HCT116 (cell line): ENCODE results near the gene KRTAP9-7. TPM values are rescaled to one million over a fixed set of nuclear protein-coding genes. Genes with fewer than 3 reads are reported as not detected.
"Not testable (repeated sequence)": the region's sequence is repeated elsewhere in the genome, so short reads cannot be mapped to it uniquely, and the experiment has no call there.

Experiments
- ATAC-seq: fragments of 200-7000 bp; cut with Tn5 transposase; 2 replicates; pipeline ENCODE4 v1.9.1; 2020; ENCODE audit warnings: mild to moderate bottlenecking, moderate library complexity
- Bru-seq: library from RNA; stranded (reverse); fragments of 400-500 nt; gene quantifications from one replicate; lab custom pipeline; 2021; lab: Mats Ljungman, UMichigan
- BruChase-seq, 2 experiments: library from RNA; stranded (reverse); fragments of 400-500 nt; gene quantifications; one replicate each; lab custom pipeline; 2021; lab: Mats Ljungman, UMichigan
- BruUV-seq: library from RNA; stranded (reverse); fragments of 400-500 nt; replicated peaks from 2 replicates; lab custom pipeline; 2021; lab: Mats Ljungman, UMichigan
- CTCF ChIA-PET: fragments of 300-600 bp; sonication (Branson Sonifier 250); formaldehyde crosslinking; loops from one replicate; lab custom pipeline; 2021; ENCODE audit warnings: antibody characterized with exemption; lab: Charles Lee
- POLR2A ChIA-PET: fragments of 300-600, 350-600 bp; sonication (Branson Sonifier 250); formaldehyde crosslinking; loops from one replicate; lab custom pipeline; 2021; ENCODE audit warnings: antibody characterized with exemption; lab: Charles Lee
- RAD21 ChIA-PET, 2 experiments: fragments of 300-600 bp; sonication (Branson Sonifier 250); formaldehyde crosslinking; loops; one replicate each; lab custom pipeline; 2023; ENCODE audit warnings: low total read pairs in 2 of 2; ENCODE audit not compliant: uncharacterized antibody in 2 of 2, unreplicated experiment in 2 of 2, low non-redundant PET in 1 of 2; lab: Charles Lee
- DNase-seq: peaks from one replicate; pipeline ENCODE4 v3.0.0-alpha.2; 2010; ENCODE audit warnings: low read depth, low spot score
- H2AFZ ChIP-seq: fragments of 200-600 bp; shearing (Covaris generic), sonication (generic); 2 replicates; pipeline ENCODE4 v1.6.1; 2017; ENCODE audit warnings: low read depth, mixed run types, mixed read lengths, antibody characterized with exemption, low read length; ENCODE audit not compliant: poor library complexity, severe bottlenecking
- H3K27ac ChIP-seq: 2 replicates; pipeline ENCODE4 v1.5.1; 2012; ENCODE audit warnings: low read depth, low read length
- H3K27me3 ChIP-seq: fragments of 200-600 bp; sonication (generic); 2 replicates; pipeline ENCODE4 v1.6.1; 2016; ENCODE audit warnings: mixed run types, low read length, mixed read lengths; ENCODE audit not compliant: insufficient read depth
- H3K36me3 ChIP-seq, 2 experiments: fragments of 200-500 bp in 1 of 2; fragments of 200-600 bp in 1 of 2; sonication (Bioruptor generic) in 1 of 2; sonication (generic) in 1 of 2; 2 replicates each; pipeline versions ENCODE4 v1.5.1 to v1.6.1; 2014 to 2016; ENCODE audit warnings: low read length in 2 of 2, inconsistent platforms in 1 of 2, mixed read lengths in 1 of 2, mixed run types in 1 of 2; ENCODE audit not compliant: insufficient read depth in 2 of 2, control insufficient read depth in 1 of 2
- H3K4me1 ChIP-seq, 2 experiments: fragments of 200-600 bp in 1 of 2; sonication (generic) in 1 of 2; 2 replicates each; pipeline versions ENCODE4 v1.5.1 to v1.6.1; 2012 to 2017; ENCODE audit warnings: low read length in 2 of 2, inconsistent platforms in 1 of 2, mild to moderate bottlenecking in 1 of 2, mixed read lengths in 1 of 2, mixed run types in 1 of 2, moderate library complexity in 1 of 2; ENCODE audit not compliant: insufficient read depth in 2 of 2, control insufficient read depth in 1 of 2
- H3K4me2 ChIP-seq: fragments of 200-600 bp; sonication (generic); 2 replicates; pipeline ENCODE4 v1.6.1; 2017; ENCODE audit warnings: mixed run types, low read length, mixed read lengths
- H3K4me3 ChIP-seq, 2 experiments: fragments of 200-600 bp in 1 of 2; sonication (generic) in 1 of 2; replicated peaks in 1 of 2; 2 replicates each; pipeline ENCODE4 v1.5.1; 2011 to 2016; ENCODE audit warnings: low read length in 2 of 2, control low read depth in 1 of 2, low read depth in 1 of 2, mild to moderate bottlenecking in 1 of 2, mixed read lengths in 1 of 2, mixed run types in 1 of 2
- H3K79me2 ChIP-seq: fragments of 200-600 bp; sonication (generic); 2 replicates; pipeline ENCODE4 v1.6.1; 2017; ENCODE audit warnings: mild to moderate bottlenecking, mixed run types, low read length, moderate library complexity, mixed read lengths; ENCODE audit not compliant: insufficient read depth
- H3K9ac ChIP-seq: fragments of 200-600 bp; sonication (generic); 2 replicates; pipeline ENCODE4 v1.6.1; 2016; ENCODE audit warnings: low read length, mixed read lengths
- H3K9me2 ChIP-seq: fragments of 200-600 bp; sonication (generic), shearing (Covaris generic); 2 replicates; pipeline ENCODE4 v1.6.1; 2017; ENCODE audit warnings: mixed run types, mild to moderate bottlenecking, moderate library complexity; ENCODE audit not compliant: insufficient read depth
- H3K9me3 ChIP-seq, 2 experiments: fragments of 200-500 bp in 1 of 2; fragments of 200-600 bp in 1 of 2; sonication (Bioruptor generic) in 1 of 2; sonication (generic) in 1 of 2; 2 replicates each; pipeline ENCODE4 v1.6.1; 2014 to 2017; ENCODE audit warnings: low read length in 2 of 2, mixed read lengths in 2 of 2, inconsistent platforms in 1 of 2, low read depth in 1 of 2, mild to moderate bottlenecking in 1 of 2, mixed run types in 1 of 2, moderate library complexity in 1 of 2; ENCODE audit not compliant: control insufficient read depth in 1 of 2, insufficient read depth in 1 of 2
- H4K20me1 ChIP-seq: fragments of 200-600 bp; sonication (generic), shearing (Covaris generic); 2 replicates; pipeline ENCODE4 v1.6.1; 2017; ENCODE audit warnings: mixed run types, mild to moderate bottlenecking, moderate library complexity; ENCODE audit not compliant: insufficient read depth
- intact Hi-C: fragments of 100-400 bp; cut with micrococcal nuclease; formaldehyde crosslinking; loops from 2 replicates; pipeline ENCODE4 v1.10.0; 2022
- long read RNA-seq: library from polyadenylated mRNA; unstranded; transcript quantifications from one replicate; pipeline ENCODE4 v2.0.0, GENCODE V29; 2021; ENCODE audit not compliant: unreplicated experiment
- polyA plus RNA-seq: library from polyadenylated mRNA; unstranded; fragments of >200 nt; gene quantifications from 2 replicates; pipeline ENCODE4 v1.2.1, GENCODE V29; 2012; ENCODE audit warnings: missing spikeins
- total RNA-seq: library from RNA; stranded (reverse); gene quantifications from one replicate; pipeline ENCODE4 v1.2.1, GENCODE V29; 2021; ENCODE audit not compliant: unreplicated experiment
- TF ChIP-seq, protein P1 (sequence below): IDR thresholded peaks from 2 replicates; pipeline ENCODE4 v1.6.1; 2012; ENCODE audit warnings: low read depth

Gene KRTAP9-7, protein sequence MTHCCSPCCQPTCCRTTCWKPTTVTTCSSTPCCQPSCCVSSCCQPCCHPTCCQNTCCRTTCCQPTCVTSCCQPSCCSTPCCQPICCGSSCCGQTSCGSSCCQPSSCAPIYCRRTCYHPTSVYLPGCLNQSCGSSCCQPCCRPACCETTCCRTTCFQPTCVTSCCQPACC
- total RNA-seq (not detected), Bru-seq, nascent RNA (not detected), BruChase-seq, experiment 1, labeled RNA remaining after a 6-hour chase (not detected), BruChase-seq, experiment 2, labeled RNA remaining after a 2-hour chase (not detected)
- not detected in 2 replicates for polyA plus RNA-seq
- long read RNA-seq = 0 reads

DNA sequence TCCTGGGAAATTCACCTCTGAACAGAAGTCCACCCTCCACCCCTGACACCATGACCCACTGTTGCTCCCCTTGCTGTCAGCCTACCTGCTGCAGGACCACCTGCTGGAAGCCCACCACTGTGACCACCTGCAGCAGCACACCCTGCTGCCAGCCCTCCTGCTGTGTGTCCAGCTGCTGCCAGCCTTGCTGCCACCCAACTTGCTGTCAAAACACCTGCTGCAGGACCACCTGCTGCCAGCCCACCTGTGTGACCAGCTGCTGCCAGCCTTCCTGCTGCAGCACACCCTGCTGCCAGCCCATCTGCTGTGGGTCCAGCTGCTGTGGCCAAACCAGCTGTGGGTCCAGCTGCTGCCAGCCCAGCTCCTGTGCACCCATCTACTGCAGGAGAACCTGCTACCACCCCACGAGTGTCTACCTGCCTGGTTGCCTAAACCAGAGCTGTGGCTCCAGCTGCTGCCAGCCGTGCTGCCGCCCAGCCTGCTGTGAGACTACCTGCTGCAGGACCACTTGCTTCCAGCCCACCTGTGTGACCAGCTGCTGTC lies at the start of gene KRTAP9-7:
KRTAP9-7 (plus strand) TSS at position 51 of the 543 bp plus-strand sequence; CDS start at position 51, 0 bp downstream.
- H3K4me2 ChIP-seq, RAD21 ChIA-PET, CTCF ChIA-PET, H3K27me3 ChIP-seq, H3K4me1 ChIP-seq, H3K9me2 ChIP-seq, H3K9me3 ChIP-seq, H3K79me2 ChIP-seq, H3K9ac ChIP-seq, H4K20me1 ChIP-seq, H2AFZ ChIP-seq, H3K36me3 ChIP-seq, ATAC-seq, BruUV-seq, POLR2A ChIA-PET, DNase-seq, H3K27ac ChIP-seq, H3K4me3 ChIP-seq: not testable (repeated sequence)
- intact Hi-C loops = loop anchor here (1.0 kb wide), 1 partner anchor 11 kb away; no protein-coding TSS in a partner anchor

DNA sequence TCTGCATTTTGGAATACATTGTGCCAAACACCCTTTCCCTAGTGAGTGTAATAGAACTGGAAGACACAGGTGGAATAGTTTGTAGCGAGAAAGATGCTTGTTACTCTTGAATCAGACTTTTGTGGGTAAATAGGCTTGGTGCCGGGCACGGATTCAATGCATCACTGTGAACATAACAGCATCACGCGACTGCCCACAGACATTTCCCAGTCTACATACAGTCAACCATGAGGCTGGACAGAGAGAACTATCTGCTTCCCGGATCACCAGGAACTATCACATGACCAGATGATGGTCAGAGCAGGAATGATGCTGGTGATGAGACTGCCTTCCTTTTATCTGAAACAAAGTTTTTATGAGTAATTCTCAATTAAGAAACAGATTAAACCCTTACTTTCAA lies 49.4 kb upstream of the KRTAP9-7 start:
- Histone ChIP-seq H4K20me1 (no peaks in the 10 kb centered on the region), H3K27me3 (no peaks in the 10 kb centered on the region), H3K9ac (no peak overlapping the region), H3K9me3 (no peaks in the 10 kb centered on the region), H3K36me3 (no peaks in the 10 kb centered on the region), H3K4me3 (no peak overlapping the region), H3K9me2 (no peaks in the 10 kb centered on the region), H3K4me1 (no peaks in the 10 kb centered on the region), H2AFZ (no peak overlapping the region), H3K4me2 (no peak overlapping the region), H3K79me2 (no peaks in the 10 kb centered on the region), H3K27ac (no peak overlapping the region)
- ATAC-seq = no peak
- no peak for DNase-seq
- POLR2A ChIA-PET = no interaction called here
- CTCF ChIA-PET = no interaction called here
- RAD21 ChIA-PET = no interaction called here
- no TSS peak for BruUV-seq
- TF ChIP-seq, protein P1, sequence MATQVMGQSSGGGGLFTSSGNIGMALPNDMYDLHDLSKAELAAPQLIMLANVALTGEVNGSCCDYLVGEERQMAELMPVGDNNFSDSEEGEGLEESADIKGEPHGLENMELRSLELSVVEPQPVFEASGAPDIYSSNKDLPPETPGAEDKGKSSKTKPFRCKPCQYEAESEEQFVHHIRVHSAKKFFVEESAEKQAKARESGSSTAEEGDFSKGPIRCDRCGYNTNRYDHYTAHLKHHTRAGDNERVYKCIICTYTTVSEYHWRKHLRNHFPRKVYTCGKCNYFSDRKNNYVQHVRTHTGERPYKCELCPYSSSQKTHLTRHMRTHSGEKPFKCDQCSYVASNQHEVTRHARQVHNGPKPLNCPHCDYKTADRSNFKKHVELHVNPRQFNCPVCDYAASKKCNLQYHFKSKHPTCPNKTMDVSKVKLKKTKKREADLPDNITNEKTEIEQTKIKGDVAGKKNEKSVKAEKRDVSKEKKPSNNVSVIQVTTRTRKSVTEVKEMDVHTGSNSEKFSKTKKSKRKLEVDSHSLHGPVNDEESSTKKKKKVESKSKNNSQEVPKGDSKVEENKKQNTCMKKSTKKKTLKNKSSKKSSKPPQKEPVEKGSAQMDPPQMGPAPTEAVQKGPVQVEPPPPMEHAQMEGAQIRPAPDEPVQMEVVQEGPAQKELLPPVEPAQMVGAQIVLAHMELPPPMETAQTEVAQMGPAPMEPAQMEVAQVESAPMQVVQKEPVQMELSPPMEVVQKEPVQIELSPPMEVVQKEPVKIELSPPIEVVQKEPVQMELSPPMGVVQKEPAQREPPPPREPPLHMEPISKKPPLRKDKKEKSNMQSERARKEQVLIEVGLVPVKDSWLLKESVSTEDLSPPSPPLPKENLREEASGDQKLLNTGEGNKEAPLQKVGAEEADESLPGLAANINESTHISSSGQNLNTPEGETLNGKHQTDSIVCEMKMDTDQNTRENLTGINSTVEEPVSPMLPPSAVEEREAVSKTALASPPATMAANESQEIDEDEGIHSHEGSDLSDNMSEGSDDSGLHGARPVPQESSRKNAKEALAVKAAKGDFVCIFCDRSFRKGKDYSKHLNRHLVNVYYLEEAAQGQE = no peak
- intact Hi-C loops = no loop called here

DNA sequence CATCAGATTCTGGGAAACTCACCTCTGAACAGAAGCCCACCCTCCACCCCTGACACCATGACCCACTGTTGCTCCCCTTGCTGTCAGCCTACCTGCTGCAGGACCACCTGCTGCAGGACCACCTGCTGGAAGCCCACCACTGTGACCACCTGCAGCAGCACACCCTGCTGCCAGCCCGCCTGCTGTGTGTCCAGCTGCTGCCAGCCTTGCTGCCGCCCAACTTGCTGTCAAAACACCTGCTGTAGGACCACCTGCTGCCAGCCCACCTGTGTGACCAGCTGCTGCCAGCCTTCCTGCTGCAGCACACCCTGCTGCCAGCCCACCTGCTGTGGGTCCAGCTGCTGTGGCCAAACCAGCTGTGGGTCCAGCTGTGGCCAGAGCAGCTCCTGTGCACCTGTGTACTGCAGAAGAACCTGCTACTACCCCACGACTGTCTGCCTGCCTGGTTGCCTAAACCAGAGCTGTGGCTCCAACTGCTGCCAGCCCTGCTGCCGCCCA lies 48.9 kb upstream of the KRTAP9-7 start, which contains the start of gene KRTAP9-2:
KRTAP9-2 (plus strand) TSS at position 51 of the 498 bp plus-strand sequence; CDS start at position 58, 7 bp downstream.
- DNase-seq, POLR2A ChIA-PET, H3K27ac ChIP-seq, H3K4me3 ChIP-seq, intact Hi-C loops, H3K9ac ChIP-seq, ATAC-seq, BruUV-seq, H3K4me2 ChIP-seq, H3K79me2 ChIP-seq, H2AFZ ChIP-seq, RAD21 ChIA-PET, H3K36me3 ChIP-seq, H4K20me1 ChIP-seq, H3K27me3 ChIP-seq, CTCF ChIA-PET, H3K4me1 ChIP-seq, H3K9me2 ChIP-seq, H3K9me3 ChIP-seq: not testable (repeated sequence)
